Urothelium cell line (cell line): ENCODE measurements around the gene ZNF768.

ENCODE experiments used
- DNase-seq: peaks from one replicate; pipeline ENCODE4 v3.0.0; 2011; ENCODE audit warnings: low spot score, mixed read lengths
- FAIRE-seq: peaks from 2 replicates; lab custom pipeline; 2011; peaks lifted over from hg19 to GRCh38; lab: Jason Lieb, UNC

ZNF768 gene

DNA sequence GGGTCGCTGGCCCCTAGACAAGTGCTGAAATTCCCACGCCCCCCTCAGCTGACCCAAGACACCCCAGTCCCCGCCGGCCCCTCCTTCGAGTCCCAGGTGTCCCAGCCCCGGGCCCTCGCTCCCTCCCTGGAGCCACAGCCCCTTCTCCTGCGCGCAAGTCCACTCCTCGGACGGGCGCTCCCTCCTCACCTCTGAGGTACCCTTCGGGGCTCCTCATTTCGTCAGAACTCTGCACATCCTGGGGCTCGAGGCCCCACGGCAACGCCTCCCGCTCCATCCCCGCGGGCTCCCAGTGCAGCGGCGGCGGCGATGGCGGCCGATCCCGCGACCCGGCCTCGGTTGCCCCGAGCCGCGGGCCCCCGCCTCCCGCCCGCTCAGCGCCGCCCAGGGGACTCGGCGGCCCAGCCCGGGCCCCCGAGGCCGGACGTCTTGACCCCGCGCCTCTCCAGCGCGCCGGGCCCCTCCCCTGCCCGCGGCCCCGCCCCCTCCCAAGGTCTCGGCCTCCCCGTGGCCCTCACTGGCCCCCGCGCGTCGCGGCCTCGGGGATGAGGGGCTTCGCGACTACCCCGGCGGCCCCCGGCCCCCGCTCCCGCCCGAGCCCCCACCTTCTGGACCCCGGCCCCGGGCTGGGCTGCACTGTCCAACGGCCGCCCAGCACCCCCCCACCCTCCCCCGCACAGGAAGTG is at the start of gene ZNF768:
Gene ZNF768 (minus strand): TSS at position 430 of the 686 bp plus-strand sequence. CDS start 153 bp downstream, at position 277.
- FAIRE-seq, result no peak
- peak; percentile 63 for DNase-seq

DNA sequence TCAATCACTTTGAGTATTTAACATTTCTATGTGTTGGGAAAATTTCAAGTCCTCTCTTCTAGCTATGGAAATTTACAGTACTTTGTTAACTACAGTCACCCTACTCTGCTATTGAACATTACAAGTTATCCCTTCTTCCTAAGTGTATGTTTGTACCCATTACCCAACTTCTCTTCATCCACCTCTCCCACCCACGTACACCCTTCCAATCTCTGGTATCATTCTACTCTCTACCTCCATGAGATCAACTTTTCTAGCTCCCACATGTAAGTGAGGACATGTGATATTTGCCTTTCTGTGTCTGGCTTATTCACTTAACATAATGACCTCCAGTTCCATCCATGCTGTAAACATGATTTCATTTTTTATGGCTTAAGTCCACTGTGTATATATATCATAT is 48.3 kb upstream of the ZNF768 start:
- no peak for DNase-seq
- no peak for FAIRE-seq

DNA sequence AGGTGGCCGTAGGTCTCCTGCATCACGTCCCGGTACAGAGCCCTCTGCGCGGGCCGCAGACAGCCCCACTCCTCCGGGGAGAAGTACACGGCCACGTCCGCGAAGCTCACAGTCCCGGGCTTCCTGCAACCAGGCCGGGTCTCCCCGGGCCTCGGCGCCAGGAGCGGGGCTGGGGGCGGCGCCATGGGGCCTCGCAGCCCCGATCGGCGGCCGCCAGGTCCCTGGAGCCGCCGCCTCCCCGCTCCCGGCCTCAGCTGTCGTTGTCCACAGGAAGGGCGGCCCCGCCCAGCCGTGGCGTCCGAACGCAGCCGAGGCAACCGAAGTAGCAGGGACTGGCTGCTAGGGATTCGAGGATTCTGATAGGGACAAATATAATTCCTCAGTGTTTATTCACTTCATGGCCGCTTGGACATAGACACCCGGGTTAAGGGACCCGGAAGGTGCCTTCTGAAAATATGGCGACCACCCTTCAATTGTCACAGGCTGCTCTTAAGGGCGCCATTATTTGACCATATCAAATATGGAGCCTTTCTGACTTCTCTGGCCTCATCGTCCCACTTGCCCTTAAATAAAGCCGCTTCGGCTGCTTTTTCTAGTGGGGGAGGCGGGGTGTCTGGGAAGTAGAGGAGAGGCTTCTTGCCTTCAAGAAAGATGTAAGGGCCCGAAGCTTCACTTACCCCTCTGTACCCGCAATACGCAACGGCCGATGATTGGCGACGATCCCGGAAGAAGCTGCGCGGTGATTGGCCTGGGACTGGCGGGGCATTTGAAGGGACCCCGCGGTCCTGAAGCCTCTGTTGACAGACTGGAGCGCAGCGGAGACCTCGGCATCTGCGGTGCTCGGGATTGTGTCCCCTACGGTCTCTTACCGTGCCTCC is 45.3 kb upstream of the ZNF768 start, which contains the start of gene ZNF688:
Gene ZNF688 (minus strand): TSS at position 270 of the 878 bp plus-strand sequence. CDS start 85 bp downstream, at position 185.
- peak; percentile 90 for DNase-seq
- FAIRE-seq, result no peak

DNA sequence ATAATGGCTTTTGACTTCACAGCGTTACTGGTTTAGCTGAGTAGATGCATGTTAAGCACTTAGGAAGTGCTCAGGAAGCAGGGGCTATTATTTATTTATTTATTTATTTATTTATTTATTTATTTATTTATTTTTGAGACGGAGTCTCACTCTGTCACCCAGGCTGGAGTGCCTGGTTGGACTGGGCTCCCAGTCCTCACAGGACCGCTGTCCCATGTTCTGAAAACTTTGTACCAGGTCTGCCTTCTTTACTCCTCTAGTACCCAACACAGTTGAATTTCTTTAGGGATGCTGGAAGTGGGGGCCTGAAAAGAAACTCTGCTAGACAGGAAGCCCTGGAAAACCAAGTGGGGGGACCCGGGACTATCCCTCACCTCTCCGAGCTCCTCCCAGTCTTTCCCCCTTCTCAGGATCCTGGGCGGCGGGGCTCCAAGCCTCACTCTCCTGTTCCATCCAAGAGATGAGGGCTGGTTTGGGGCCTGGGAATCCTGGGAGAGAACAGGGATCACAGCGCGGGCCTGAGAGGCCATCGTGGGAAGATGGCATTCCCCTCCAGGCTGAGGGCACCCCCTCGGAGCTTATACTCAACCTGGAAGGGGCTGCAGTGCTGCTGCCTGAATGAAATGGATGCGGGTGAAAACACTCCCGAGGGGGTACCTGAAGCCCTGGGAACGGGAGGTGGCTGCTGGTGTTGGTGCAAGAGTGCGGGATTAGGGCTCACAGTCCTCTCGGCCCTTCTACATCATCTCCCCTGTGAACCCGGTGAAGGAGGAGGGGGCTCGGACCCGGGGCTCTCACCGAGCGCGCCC is 44.5 kb upstream of the ZNF768 start:
- DNase-seq, result no peak
- FAIRE-seq, result no peak

DNA sequence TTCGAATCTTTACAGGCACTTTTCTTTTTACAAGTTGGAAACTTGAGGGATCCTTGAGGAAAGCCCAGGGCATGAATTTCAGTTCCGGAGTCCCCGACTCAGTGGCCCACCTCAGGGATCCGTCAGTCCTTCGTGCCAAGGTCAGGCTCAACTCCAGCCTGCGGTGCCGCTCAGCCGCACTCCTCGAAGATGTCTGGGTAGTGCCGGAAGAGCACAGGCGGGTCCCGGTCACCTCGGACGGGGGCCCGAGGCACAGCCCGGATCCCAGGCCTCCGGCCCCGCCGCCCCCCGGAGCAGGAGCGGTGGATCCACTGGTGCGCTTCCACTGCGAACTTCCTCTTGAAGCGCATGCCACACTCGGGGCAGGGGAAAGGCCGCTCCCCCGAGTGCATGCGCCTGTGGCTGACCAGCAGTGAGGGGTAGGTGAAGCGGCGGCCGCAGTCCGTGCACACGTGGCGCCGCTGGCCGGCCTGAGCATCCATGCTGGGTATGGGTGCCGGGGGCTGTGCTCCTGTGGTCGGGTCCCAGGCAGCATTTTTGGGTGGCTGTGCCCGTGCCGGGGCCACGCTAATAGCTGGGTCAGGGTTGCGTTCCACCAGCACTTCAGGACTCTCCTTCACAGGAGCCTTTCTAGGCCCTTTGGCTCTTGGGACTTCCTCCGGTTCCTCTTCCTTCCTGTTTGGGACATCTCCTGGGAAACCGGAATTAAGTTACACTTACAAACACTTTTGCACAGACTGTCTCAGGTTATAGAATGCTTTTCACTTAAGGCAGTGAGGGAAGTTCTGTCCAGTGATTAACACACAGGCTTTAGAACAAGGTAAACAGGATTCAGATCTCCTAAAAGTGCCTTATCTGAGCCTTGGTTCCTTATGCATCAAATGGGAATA is 43.6 kb upstream of the ZNF768 start:
- FAIRE-seq, result no peak
- DNase-seq, result no peak

DNA sequence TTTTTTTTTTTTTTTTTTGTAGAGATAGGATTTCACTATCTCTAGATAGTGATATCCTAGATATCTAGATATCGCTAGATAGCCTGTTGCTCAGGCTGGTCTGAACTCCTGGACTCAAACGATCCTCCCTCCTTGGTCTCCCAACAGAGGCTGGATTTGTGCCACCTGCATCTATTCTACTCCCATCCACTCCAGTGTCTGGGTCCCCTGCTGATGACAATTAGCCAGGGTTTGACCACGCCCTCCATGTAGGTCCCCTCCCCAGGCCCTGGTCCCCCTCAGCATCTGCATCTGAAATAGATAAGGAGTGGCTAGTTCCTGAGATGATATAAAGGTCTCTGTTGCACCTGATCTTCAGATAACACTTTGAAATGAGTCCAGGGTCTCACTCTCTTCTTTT is 42.9 kb upstream of the ZNF768 start:
- no peak for DNase-seq

DNA sequence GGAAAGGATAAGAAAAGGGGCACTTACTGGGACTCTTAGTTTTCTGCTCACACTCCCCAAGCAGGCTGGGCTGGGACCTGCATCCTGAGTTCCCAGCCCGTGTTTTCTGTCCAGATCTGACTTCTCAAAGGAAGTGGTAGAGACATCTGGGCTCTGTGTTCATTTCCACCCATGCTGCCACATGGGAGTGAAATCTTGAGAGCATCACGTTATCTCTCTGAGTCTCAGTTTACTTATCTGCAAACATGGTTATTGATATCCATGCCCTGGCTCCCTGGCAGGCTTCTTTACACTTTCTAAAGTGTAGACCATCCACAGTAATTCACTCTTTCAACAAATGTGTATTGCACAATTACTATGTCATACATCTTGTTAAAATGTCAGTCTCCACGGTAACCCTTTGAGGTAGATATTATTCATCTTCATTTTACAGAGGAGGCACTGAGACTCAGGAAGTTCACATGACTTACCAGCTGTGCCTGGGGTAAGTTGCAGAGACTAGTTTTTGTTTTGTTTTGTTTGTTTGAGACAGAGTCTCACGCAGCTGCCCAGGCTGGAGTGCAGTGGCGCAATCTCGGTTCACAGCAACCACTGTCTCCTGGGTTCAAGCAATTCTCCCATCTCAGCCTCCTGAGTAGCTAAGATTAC is 41.7 kb upstream of the ZNF768 start:
- DNase-seq (no peak), FAIRE-seq (no peak)

More for the DNA sequence above, 42.9 kb upstream of the ZNF768 start:
- FAIRE-seq, result no peak

DNA sequence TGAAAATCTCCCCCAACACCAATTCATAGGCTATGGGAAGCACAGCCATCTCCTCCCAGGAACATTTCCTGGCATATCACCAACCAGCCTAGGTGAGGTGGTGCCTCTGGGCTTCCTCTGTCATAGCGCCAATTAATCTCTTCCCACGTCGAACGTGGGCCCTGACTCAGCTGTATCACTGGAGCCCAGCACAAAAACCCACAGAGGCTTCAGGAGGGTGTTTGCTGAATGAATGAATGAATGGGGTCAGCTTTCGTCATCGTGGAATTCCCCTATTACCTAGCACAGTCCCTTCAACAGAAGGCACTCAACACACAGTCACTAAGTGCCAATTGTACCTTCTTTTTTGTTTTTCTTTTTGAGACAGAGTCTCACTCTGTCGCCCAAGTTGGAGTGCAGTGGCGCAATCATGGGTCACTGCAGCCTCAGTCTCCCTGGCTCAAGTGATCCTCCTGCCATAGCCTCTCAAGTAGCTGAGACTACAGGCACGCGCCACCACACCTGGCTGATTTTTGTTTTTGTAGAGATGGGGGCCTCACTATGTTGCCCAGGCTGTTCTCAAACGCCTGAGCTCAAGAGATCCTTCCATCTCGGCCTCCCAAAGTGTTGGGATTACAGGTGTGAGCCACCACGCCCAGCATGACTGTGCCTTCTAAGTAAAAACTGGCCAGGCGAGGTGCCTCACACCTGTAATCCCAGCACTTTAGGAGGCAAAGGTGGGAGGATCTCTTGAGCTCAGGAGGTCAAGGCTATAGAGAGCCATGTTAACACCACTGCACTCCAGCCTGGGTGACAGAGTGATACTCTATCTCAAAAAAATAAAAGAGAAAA is 41.0 kb upstream of the ZNF768 start:
- DNase-seq, result no peak
- FAIRE-seq, result no peak

DNA sequence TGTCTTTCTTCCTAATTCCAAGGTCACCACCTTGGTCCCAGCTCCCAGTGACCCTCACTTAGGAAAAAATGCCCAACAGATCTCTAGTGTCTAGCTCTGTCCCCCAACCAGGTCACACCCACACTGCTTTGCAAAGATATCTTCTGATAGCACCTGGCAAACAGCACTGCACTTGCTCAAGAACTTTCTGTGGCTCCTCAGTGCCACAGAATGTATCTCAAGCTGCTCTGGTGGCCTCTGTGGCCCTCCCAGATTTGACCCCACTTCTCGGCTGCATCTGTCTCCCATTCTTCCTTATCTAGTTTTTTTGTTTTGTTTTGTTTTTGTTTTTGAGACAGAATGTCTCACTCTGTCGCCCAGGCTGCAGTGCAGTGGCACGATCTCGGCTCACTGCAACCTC is 40.2 kb upstream of the ZNF768 start:
- no peak for FAIRE-seq
- DNase-seq, result no peak

DNA sequence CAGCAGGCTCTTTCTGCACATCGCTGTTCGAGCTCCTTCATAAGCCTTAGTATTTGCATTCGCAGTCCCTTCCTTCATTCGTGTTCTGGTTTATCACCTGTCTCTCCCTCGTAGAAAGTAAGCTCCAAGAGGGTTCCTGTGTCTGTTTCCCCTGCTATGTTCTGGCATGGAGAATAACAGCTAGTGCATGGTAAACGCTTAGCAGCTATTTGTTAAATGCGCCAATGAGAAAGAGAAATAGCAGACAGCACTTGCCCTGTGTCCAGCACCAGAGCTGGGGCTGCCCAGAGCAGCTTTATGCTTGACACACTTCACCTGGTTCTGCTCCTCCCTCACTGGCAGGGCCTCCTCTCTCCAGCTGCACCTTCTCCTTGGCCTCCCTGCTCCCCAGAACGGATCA is 39.6 kb upstream of the ZNF768 start:
- no peak for DNase-seq
- FAIRE-seq, result no peak

DNA sequence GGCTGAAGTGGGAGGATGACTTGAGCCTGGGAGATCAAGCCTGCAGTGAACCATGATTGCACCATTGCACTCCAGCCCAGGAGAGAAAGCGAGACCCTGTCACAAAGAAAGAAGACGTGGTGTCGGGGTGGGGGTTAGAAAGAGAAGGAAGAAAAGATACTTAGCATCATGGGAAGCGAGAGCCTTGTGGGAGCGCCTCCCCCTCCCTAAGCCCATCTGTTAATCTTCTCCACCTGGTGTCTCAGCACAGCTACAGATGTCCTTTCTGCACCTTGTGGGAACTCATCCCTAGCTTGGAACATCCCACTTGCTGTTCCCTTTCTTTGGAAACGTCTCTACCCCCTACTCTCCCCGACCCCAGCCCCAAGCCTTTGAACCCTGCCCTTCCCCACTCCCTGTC is 39.2 kb upstream of the ZNF768 start:
- DNase-seq, result no peak
- no peak for FAIRE-seq

DNA sequence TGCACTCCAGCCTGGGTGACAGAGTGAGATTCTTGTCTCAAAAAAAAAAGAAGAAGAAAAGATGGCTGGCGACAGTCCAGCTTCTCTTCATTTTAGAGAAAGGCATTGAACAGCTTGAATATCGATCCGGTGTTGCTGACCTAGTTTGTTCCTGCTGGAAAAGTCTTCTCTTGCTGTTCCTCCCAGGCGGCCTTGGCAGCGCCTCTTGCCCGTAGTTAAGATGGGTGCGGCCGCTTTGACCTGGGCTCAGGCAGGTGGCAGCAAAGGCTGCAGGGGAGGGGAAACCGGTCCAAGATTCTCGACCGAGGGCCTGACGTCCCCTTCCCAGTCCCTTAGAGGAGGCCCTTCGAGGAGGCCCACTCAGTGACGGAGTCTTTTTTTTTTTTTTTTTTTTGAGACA is 35.7 kb upstream of the ZNF768 start:
- FAIRE-seq, result no peak
- DNase-seq, result no peak

DNA sequence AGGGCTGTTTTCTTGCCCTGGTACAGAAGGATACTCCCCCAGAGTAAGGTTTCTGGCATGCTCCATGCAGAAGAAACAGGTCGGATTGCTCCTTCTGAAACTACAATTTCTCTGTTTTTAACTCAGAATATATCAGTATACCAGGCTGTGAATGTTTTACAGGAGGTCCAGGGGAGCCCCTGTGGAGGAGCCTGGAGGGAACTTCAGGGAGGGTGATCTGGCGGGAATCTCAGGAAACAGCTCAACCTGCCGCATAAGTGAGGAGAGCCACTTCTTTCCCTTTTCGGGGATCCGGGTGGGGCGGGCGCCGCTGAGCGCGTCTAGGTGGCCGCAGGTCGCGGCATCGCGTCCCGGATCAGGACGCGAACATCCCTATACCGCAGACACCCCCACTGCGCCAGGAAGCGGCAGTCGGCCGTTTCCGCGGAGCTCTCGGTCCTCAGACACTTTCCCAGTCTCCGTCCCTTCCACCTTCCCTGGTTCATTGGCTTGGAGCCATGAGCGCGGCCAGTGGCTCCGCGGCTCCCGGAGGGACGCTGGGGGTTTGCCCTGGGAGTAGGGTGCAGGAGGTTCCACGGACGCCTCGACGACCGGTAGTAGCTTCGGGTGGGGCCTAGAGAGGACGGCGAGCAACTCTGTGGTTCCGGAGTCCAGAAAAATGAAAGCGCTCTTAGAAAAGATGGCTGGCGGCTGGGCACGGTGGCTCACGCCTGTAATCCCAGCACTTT is 34.9 kb upstream of the ZNF768 start:
- FAIRE-seq (no peak), DNase-seq (no peak)

DNA sequence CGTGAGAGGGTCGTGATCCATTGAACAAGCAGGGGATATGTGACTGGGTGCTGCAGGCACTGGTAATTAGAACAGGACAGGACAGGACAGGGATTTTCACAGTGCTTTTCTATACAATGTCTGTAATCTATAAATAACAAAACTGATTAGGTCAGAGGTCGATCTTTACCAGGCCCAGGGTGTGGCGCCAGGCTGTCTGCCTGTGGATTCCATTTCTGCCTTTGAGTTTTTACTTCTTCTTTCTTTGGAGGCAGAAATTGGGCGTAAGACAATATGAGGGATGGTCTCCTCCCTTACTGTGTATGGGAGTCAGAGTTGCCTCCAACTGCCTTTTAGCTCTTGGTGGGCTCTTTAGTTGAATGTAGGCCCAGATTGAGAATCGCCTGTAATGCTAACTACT is 33.3 kb upstream of the ZNF768 start:
- FAIRE-seq, result no peak
- no peak for DNase-seq

DNA sequence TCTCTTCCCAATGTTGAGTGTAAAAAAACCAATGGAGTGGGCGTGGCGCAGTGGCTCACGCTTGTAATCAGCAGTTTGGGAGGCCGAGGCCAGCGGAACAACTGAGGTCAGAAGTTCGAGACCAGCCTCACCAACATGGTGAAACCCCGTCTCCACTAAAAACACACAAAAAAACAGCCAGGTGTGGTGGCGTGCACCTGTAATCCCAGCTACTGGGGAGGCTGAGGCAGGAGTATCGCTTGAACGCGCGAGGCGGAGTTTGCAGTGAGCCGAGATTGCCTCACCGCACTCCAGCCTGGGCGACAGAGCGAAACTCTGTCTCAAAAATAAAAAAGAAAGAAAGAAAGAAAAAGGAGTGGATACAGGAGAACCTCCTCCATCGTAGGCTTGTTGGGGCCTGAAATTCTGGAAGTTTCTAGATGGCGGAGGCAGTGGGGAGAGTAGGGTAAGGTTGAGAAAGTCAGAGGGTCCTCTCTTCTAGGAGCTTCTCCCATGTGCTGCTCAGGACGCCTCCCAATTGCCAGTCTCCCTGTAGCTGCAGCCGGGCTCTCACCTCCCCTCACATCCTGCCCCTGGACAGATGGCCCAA is 32.5 kb upstream of the ZNF768 start:
- FAIRE-seq, result no peak
- no peak for DNase-seq

DNA sequence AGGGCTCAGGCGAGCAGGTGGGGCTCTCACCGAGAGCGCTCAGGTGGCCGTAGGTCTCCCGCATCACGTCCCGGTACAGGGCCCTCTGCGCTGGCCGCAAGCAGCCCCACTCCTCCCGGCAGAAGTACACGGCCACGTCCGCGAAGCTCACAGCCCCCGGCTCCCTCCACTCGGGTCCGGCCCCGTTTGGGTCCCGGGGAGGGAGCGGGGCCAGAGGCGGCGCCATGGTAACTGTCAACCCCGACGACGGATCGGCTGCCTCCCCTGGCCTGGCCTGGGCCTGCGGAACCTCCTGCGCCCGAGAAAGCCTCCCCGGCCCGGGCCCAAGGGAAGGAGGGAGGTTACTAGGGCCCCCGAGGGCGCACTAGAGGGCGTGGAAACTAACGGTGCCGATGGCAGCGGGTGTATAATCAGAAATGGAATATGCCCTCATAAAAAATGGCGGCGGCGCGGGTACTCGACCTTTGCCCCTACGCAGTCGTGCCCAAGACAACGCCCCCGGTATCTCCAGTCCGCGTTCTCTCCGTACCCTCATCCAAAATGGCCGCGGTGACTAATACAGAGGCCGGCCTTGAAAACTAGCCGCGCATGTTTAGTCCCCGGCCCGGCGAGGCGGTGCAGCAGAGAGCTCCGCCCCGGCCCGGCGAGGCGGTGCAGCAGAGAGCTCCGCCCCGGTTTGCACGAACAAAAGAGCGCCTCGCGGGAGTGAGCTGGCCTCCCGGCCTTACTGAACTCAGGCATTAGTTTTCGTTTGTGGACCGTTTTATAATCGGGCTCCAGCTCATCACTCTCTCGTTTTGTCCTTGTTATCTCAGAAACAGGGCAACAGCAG is 31.8 kb upstream of the ZNF768 start, which contains the start of gene ZNF764:
Gene ZNF764 (minus strand): TSS at position 418 of the 832 bp plus-strand sequence. CDS start 192 bp downstream, at position 226.
- DNase-seq, result peak; percentile 93
- no peak for FAIRE-seq

DNA sequence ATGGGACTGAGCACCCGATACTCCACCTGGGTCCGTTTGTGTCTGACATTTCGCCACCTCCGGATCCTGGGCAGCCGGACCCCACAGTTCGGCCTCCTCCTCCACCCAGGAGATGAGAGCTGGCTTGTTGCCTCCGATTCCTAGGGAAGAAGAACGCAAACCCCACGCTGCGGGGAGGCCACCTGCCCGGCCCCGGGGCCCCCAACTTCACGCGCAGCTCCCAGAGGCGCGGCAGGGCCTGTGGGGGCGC is 31.3 kb upstream of the ZNF768 start:
- no peak for DNase-seq
- no peak for FAIRE-seq
